ENCODE measurements around the gene OR5B21. TPM values are rescaled to one million over a fixed set of nuclear protein-coding genes. Genes with fewer than 3 reads are reported as not detected.

Gene OR5B21
- total and polyA plus RNA-seq, 10 of the 15 experiments (the other 5 are each of a cell fraction or from before 2014, with no cell fraction given) = 0.22 to 0.41 (median 0.22) TPM; not detected in 7

- Histone ChIP-seq H3K27ac (ENCODE audit: control insufficient read depth, insufficient read depth) (no peak overlapping the region), H2AFZ (ENCODE audit: control insufficient read depth, low read depth, low read length) (no peak overlapping the region), H3K79me2 (ENCODE audit: control insufficient read depth, insufficient read depth, low read length) (no peaks in the 10 kb centered on the region; the same call in 1 of the 2 replicates), H3K4me3 (no peak overlapping the region), H3K4me1 (ENCODE audit: control insufficient read depth, insufficient read depth, low read length) (no peaks in the 10 kb centered on the region), H3K4me2 (ENCODE audit: control insufficient read depth, insufficient read depth) (no peak overlapping the region), H3K36me3 (ENCODE audit: control insufficient read depth in 2 of 2, insufficient read depth in 2 of 2, low read length in 1 of 2) (peaks cover 8 to 17% of the 10 kb centered on the region in 2 experiments), H3K9me3 (replicated peaks; ENCODE audit: control insufficient read depth, insufficient read depth, low read length) (no peaks in the 10 kb centered on the region; the same call in 2 of the 3 replicates), H3K27me3 (replicated peaks in 1 of 2; ENCODE audit: control insufficient read depth in 2 of 2, insufficient read depth in 2 of 2, low read length in 1 of 2) (no peaks in the 10 kb centered on the region), H3K9ac (ENCODE audit: control insufficient read depth, insufficient read depth, low read length) (no peak overlapping the region), H4K20me1 (ENCODE audit: control insufficient read depth, insufficient read depth) (no peaks in the 10 kb centered on the region)
- TF ChIP-seq POLR2A (IDR thresholded peaks at IDR 0.05; ENCODE audit: low read depth, low read length) (peak; percentile 58; the same call in 1 of the 2 replicates), MYC (IDR thresholded peaks at IDR 0.05; ENCODE audit: insufficient read depth, insufficient read length, insufficient replicate concordance, low read length, severe bottlenecking) (no peak)
- intact Hi-C loops (cut with micrococcal nuclease; ENCODE audit: unreplicated experiment) (no loop called here), in situ Hi-C loops (cut with MboI) (no loop called here)
- no TSS peak for BruUV-seq (replicated peaks)
- ChIA-PET SMC1A (ENCODE audit: uncharacterized antibody, unreplicated experiment) (no interaction called here), RAD21 (ENCODE audit: unreplicated experiment) (no interaction called here), CTCF (interaction anchor here (0.8 kb wide), 1 partner anchor 8 kb away, joined by 3 read pairs; no protein-coding TSS in a partner anchor), POLR2A (interaction anchor here (1.1 kb wide), 1 partner anchor 41 kb away, joined by 7 read pairs; no protein-coding TSS in a partner anchor)
- no peak for ATAC-seq
- FAIRE-seq = no peak
- DNase-seq (ENCODE audit: low read depth, low spot score) = no peak
- 95% methylated on average over 23 of the region's 25 CpGs for WGBS (ENCODE audit: insufficient coverage, insufficient replicate concordance, low lambda C conversion rate, missing lambda C conversion rate)
Measured at GRCh38 chr11:58531865-58532341, 24.0 kb upstream of the OR5B21 start.

DNA sequence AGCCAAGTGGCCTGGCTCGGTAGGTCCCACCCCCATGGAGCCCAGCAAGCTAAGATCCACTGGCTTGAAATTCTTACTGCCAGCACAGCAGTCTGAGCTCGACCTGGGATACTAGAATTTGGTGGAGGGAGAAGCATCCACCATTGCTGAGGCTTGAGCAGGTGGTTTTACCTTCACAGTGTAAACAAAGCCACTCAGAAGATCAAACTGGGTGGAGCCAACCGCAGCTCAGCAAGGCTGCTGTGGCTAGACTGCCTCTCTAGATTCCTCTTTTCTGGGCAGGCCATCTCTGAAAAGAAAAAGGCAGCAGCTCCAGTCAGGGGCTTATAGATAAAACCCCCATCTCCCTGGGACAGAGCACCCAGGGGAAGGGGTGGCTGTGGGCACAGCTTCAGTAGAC lies 22.3 kb upstream of the OR5B21 start:
- DNase-seq (ENCODE audit: low read depth, low spot score) = no peak
- no peak for TF ChIP-seq ZNF274 (IDR thresholded peaks at IDR 0.05; ENCODE audit: insufficient read depth, insufficient read length)
- TF ChIP-seq ASH2L (IDR thresholded peaks at IDR 0.05; ENCODE audit: borderline replicate concordance, low read depth) = no peak
- no peak for TF ChIP-seq SREBF1 (IDR thresholded peaks at IDR 0.05; ENCODE audit: low read length)
- TF ChIP-seq KAT2A (conservative IDR thresholded peaks at IDR 0.05; ENCODE audit: control insufficient read depth, low read depth, low read length) = no peak
- no peak for TF ChIP-seq REST (IDR thresholded peaks at IDR 0.05; ENCODE audit: low read depth, low read length)
- no peak for TF ChIP-seq MLLT1 (IDR thresholded peaks at IDR 0.05)
- TF ChIP-seq SIX5 (IDR thresholded peaks at IDR 0.05; ENCODE audit: low read depth, low read length, severe bottlenecking) = no peak
- TF ChIP-seq WRNIP1 (IDR thresholded peaks at IDR 0.05; ENCODE audit: borderline replicate concordance, low read depth, low read length) = no peak
- no peak for TF ChIP-seq MTA2 (IDR thresholded peaks at IDR 0.05; ENCODE audit: low read depth)
- no peak for TF ChIP-seq CHD2 (IDR thresholded peaks at IDR 0.05; ENCODE audit: borderline replicate concordance, low read depth, low read length)
- no peak for TF ChIP-seq ETV6 (conservative IDR thresholded peaks at IDR 0.05 in 1 of 2, IDR thresholded peaks at IDR 0.05 in 1 of 2; ENCODE audit: borderline replicate concordance in 1 of 2, low read depth in 1 of 2)

More for the DNA sequence above, 22.3 kb upstream of the OR5B21 start:
- no peak for ATAC-seq
- H3K27ac ChIP-seq (ENCODE audit: control insufficient read depth, insufficient read depth) = no peak overlapping the region
- WGBS (ENCODE audit: insufficient coverage, insufficient replicate concordance, low lambda C conversion rate, missing lambda C conversion rate) = 97% methylated on average over 3 of the region's 3 CpGs
- H3K4me2 ChIP-seq (ENCODE audit: control insufficient read depth, insufficient read depth) = no peak overlapping the region
- RAD21 ChIA-PET (ENCODE audit: unreplicated experiment) = interaction anchor here (1.2 kb wide), 1 partner anchor 730 kb away, joined by 3 read pairs; no protein-coding TSS in a partner anchor
- no peak overlapping the region for H3K9ac ChIP-seq (ENCODE audit: control insufficient read depth, insufficient read depth, low read length)
- H2AFZ ChIP-seq (ENCODE audit: control insufficient read depth, low read depth, low read length) = no peak overlapping the region
- H3K4me1 ChIP-seq (ENCODE audit: control insufficient read depth, insufficient read depth, low read length) = peaks cover 15% of the 10 kb centered on the region
- H3K9me3 ChIP-seq (replicated peaks; ENCODE audit: control insufficient read depth, insufficient read depth, low read length) = no peaks in the 10 kb centered on the region; the same call in 2 of the 3 replicates
- no peak for FAIRE-seq
- no TSS peak for BruUV-seq (replicated peaks)
- intact Hi-C loops (cut with micrococcal nuclease; ENCODE audit: unreplicated experiment) = no loop called here
- no peaks in the 10 kb centered on the region for H3K79me2 ChIP-seq (ENCODE audit: control insufficient read depth, insufficient read depth, low read length)
- SMC1A ChIA-PET (ENCODE audit: uncharacterized antibody, unreplicated experiment) = interaction anchor here (0.8 to 1.3 kb wide), 2 partner anchors 17 to 37 kb away, joined by 4 read pairs; no protein-coding TSS in a partner anchor
- peaks cover 8 to 17% of the 10 kb centered on the region in 2 experiments for H3K36me3 ChIP-seq (ENCODE audit: control insufficient read depth in 2 of 2, insufficient read depth in 2 of 2, low read length in 1 of 2)
- no peaks in the 10 kb centered on the region for H3K27me3 ChIP-seq (replicated peaks in 1 of 2; ENCODE audit: control insufficient read depth in 2 of 2, insufficient read depth in 2 of 2, low read length in 1 of 2)
- POLR2A ChIA-PET = no interaction called here
- in situ Hi-C loops (cut with MboI) = no loop called here
- no peak overlapping the region for H3K4me3 ChIP-seq
- CTCF ChIA-PET = no interaction called here
- no peaks in the 10 kb centered on the region for H4K20me1 ChIP-seq (ENCODE audit: control insufficient read depth, insufficient read depth)
